ENCODE results near the gene PIK3CD.

Gene PIK3CD

GRCh38 chr1:9703681-9704080 is 52.1 kb downstream of the PIK3CD start:
- Histone ChIP-seq H3K27me3 (ENCODE audit: insufficient read depth, low read length) (no peaks in the 10 kb centered on the region), H3F3A (ENCODE audit: insufficient read depth, low read length) (no peaks in the 10 kb centered on the region), H3K9me3 (ENCODE audit: low read length) (0 out of 2 replicates have a peak, but pooled peaks cover 2% of the 10 kb centered on the region), H2AFZ (ENCODE audit: low read length) (no peak overlapping the region), H3K4me2 (ENCODE audit: low read length) (no peak overlapping the region), H3K79me2 (ENCODE audit: insufficient read depth, low read length) (0 out of 2 replicates have a peak, but pooled peaks cover 3% of the 10 kb centered on the region), H3K27ac (ENCODE audit: low read depth, low read length, poor library complexity, severe bottlenecking) (no peak overlapping the region), H3K4me3 (ENCODE audit: low read depth, low read length, poor library complexity, severe bottlenecking) (no peak overlapping the region), H3K9ac (ENCODE audit: low read length) (no peak overlapping the region), H3K9me2 (ENCODE audit: low read depth, low read length) (no peaks in the 10 kb centered on the region), H3K4me1 (ENCODE audit: insufficient read depth, low read length, severe bottlenecking) (peaks cover 13% of the 10 kb centered on the region), H3K36me3 (ENCODE audit: insufficient read depth, low read length) (peaks cover 16% of the 10 kb centered on the region), H4K20me1 (ENCODE audit: insufficient read depth, low read length) (no peaks in the 10 kb centered on the region)
- TF ChIP-seq CTCF (IDR thresholded peaks at IDR 0.05; ENCODE audit: low read length) = no peak
- TF ChIP-seq EZH2 (IDR thresholded peaks at IDR 0.05; ENCODE audit: borderline replicate concordance, low read length) = no peak

- Histone ChIP-seq H3F3A (ENCODE audit: insufficient read depth, low read length) (no peaks in the 10 kb centered on the region), H3K9me2 (ENCODE audit: low read depth, low read length) (no peaks in the 10 kb centered on the region), H4K20me1 (ENCODE audit: insufficient read depth, low read length) (no peaks in the 10 kb centered on the region), H3K27ac (ENCODE audit: low read depth, low read length, poor library complexity, severe bottlenecking) (no peak overlapping the region), H3K27me3 (ENCODE audit: insufficient read depth, low read length) (no peaks in the 10 kb centered on the region), H3K4me3 (ENCODE audit: low read depth, low read length, poor library complexity, severe bottlenecking) (no peak overlapping the region), H3K9me3 (ENCODE audit: low read length) (0 out of 2 replicates have a peak, but pooled peaks cover 2% of the 10 kb centered on the region), H3K9ac (ENCODE audit: low read length) (no peak overlapping the region), H3K79me2 (ENCODE audit: insufficient read depth, low read length) (0 out of 2 replicates have a peak, but pooled peaks cover 3% of the 10 kb centered on the region), H3K4me1 (ENCODE audit: insufficient read depth, low read length, severe bottlenecking) (peaks cover 13% of the 10 kb centered on the region), H2AFZ (ENCODE audit: low read length) (no peak overlapping the region), H3K4me2 (ENCODE audit: low read length) (no peak overlapping the region), H3K36me3 (ENCODE audit: insufficient read depth, low read length) (peaks cover 22% of the 10 kb centered on the region)
- TF ChIP-seq EZH2 (IDR thresholded peaks at IDR 0.05; ENCODE audit: borderline replicate concordance, low read length) = no peak
- no peak for TF ChIP-seq CTCF (IDR thresholded peaks at IDR 0.05; ENCODE audit: low read length)
These were observed 54.0 kb downstream of the PIK3CD start for GRCh38 chr1:9705337-9706093.

GRCh38 chr1:9706178-9706577 is 54.6 kb downstream of the PIK3CD start:
- no peak overlapping the region for H3K4me2 ChIP-seq (ENCODE audit: low read length)
- H3K4me3 ChIP-seq (ENCODE audit: low read depth, low read length, poor library complexity, severe bottlenecking) = no peak overlapping the region
- H3K36me3 ChIP-seq (ENCODE audit: insufficient read depth, low read length) = peaks cover 27% of the 10 kb centered on the region
- no peaks in the 10 kb centered on the region for H3K27me3 ChIP-seq (ENCODE audit: insufficient read depth, low read length)
- H3K9ac ChIP-seq (ENCODE audit: low read length) = no peak overlapping the region
- H3F3A ChIP-seq (ENCODE audit: insufficient read depth, low read length) = no peaks in the 10 kb centered on the region
- no peak overlapping the region for H3K27ac ChIP-seq (ENCODE audit: low read depth, low read length, poor library complexity, severe bottlenecking)
- H3K9me2 ChIP-seq (ENCODE audit: low read depth, low read length) = no peaks in the 10 kb centered on the region
- H3K9me3 ChIP-seq (ENCODE audit: low read length) = 0 out of 2 replicates have a peak, but pooled peaks cover 2% of the 10 kb centered on the region
- 0 out of 2 replicates have a peak, but pooled peaks cover 3% of the 10 kb centered on the region for H3K79me2 ChIP-seq (ENCODE audit: insufficient read depth, low read length)
- H2AFZ ChIP-seq (ENCODE audit: low read length) = no peak overlapping the region
- H4K20me1 ChIP-seq (ENCODE audit: insufficient read depth, low read length) = no peaks in the 10 kb centered on the region
- H3K4me1 ChIP-seq (ENCODE audit: insufficient read depth, low read length, severe bottlenecking) = peaks cover 13% of the 10 kb centered on the region
- TF ChIP-seq CTCF (IDR thresholded peaks at IDR 0.05; ENCODE audit: low read length) (no peak), EZH2 (IDR thresholded peaks at IDR 0.05; ENCODE audit: borderline replicate concordance, low read length) (no peak)

Measured in OCI-LY1 (cell line).